GM19463 (cell line): Measurements from ENCODE around the gene GRB10.

ENCODE experiments used
- ATAC-seq: cut with Tn5 transposase; IDR thresholded peaks from one replicate; pipeline ENCODE4 v1.9.1; 2021; ENCODE audit warnings: mild to moderate bottlenecking, moderate library complexity; ENCODE audit not compliant: unreplicated experiment

GRB10 gene

DNA sequence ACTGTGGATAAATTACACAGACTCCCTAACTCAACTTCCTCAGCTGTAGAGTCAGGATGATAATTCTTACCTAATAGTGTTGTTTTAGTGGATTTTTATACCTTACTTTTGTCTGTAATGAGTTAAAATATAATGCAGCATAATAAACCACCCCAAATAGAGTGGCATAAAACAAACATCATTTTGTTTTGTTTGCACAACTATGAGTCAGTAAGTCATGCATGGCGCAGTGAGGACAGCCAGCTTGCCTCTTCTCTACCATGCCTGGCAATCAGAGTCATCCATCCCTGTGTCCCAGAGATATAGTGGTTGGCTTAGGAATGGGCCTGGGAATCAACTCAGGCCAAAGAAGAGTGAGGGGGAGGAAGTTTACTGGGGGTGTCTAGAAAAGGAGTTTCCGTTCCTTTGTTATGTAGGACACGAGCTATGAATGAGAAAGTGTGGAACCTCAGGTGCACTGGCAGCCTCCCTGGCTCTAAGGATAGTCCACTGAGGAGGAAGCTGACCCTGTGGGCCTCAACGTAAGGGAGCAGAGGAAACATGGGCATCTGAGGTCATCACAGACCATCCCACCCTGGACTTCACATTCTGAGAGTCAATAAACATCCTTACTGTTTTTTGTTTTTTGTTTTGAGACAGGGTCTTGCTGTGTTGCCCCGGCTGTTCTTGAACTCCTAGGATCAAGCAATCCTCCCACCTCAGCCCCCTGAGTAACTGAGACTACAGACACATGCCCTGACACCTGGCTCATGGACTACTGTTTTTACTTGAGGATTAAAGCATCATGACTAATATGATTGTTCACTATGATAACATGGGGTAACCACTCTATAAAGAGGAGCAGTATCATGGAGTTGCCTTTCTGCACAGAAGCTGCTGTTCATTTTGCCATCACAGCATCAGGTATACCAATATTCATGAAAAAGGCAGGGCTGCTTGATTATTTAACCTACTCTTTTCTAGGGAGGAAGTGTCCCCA is 21.0 kb upstream of the GRB10 start:
- no peak for ATAC-seq

DNA sequence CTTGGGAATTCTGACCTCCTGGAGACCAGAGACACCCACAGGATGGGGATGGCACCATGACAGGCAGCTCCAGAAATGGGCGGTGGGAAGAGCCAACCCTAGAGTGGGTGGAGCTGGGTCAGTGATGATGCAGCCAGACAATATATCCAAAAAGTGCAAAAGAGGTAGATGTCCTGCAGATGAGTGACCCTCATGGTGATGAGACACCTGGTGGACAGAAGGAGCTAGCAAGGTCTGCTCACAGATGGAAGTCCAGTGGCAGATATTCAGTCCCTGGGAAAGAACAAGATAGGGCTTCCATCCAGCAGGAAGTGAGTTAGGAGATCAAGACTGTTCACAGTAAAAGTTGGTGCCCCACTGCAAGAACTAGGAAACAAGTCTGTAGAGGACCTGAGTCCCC is 19.2 kb upstream of the GRB10 start:
- ATAC-seq, result no peak

DNA sequence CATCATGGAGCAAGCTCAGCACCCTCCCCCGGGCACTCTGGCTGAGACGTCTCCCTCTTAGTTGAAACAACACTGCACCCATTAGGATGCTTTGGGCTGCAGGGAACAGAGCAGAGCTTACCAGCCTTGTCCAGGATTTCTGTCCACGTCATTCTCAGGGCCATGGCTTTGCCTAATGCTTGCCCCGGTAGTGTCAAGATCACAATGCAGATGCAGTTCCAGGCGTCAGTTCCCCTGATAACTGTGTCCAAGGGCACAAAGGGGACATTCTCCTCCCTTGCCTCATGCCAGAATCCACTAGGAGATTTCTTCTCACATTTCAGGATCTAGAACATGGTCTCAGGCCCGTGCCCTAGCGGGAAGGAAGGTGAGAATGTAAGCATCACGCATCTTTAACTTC is 17.2 kb upstream of the GRB10 start:
- ATAC-seq, result no peak

DNA sequence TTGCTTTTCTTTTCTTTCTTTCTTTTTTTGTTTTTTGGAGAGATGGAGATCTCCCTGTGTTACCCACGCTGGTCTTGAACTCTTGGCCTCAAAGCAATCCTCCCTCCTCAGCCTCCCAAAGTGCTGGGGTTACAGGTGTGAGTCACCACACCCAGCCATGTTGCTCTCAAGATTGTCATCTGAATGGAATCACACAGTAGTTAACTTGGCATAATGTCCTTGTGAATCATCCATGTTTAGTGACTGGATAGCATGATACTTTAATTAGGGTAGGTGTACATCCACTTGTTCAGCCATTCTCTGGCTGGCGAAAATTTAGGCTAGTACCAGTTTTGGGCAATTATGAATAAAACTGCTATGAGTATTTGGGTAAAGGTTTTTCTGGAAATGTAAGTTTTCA is 15.4 kb upstream of the GRB10 start:
- ATAC-seq, result no peak

DNA sequence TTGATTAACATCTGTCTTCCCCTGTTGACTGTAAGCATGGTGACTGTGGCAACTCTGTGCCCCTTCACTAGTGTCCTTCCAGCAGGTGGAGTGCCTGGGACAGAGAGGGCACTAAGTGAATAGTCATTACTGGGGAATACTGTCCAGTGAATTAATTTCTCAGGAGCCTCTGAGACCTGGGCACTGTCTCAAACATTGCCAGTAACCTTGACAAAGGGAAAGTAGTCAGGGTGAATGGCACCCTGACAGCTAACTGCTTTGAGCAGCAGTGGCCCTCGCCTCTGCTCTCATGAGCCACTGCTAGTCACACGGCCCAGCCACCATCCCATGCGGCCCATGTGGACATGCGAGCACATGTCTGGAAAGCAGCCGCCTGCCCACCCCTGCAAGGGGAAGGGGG is 13.1 kb upstream of the GRB10 start:
- no peak for ATAC-seq

DNA sequence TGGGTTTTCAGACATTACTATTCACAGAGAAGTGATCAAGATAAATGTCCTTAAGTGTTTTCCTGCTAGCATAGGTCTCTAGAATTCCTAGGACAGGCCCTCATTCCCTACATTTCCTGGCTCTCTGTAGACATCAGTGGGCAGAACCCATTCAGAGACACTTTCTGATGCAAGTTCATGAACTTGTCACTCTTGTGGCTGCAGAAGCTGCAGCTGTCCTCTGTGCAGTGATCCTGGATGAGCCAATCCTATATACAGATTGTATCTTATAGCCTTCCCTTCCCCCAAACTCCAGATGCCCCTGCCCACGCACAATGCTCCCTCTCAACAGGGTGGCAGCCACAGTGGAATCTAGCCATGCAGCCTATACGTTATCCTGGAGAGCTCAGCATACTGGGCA is 12.6 kb upstream of the GRB10 start:
- no peak for ATAC-seq

DNA sequence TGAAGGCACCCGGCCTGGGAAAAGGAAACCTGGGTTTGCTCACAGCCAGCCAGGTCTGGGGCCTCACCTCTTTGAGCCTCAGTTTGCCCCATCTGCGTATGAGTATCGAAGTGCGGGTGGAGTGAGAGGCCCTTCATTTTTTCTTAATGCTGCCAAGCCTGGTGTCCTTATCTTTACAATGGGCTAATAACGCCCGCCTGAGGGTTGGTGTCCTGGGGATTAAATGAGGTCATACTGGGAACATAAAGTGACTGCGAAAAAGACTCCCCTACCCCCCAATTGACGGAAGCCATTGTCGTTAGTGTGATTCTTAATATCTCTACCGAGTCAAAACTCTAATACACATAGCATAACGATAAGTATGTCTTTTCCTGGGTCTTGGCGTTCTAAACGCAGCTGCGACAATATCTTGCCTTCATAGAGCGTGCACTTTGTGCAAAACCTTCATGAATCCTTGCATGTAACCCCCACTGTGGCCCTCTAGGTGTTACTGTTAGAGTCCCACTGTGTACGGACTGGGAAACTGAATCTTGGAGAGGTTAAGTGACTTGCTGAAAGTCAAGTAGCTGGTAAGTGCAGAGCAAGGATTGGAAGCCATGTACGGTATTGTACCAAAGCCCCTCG is 11.4 kb upstream of the GRB10 start:
- no peak for ATAC-seq

DNA sequence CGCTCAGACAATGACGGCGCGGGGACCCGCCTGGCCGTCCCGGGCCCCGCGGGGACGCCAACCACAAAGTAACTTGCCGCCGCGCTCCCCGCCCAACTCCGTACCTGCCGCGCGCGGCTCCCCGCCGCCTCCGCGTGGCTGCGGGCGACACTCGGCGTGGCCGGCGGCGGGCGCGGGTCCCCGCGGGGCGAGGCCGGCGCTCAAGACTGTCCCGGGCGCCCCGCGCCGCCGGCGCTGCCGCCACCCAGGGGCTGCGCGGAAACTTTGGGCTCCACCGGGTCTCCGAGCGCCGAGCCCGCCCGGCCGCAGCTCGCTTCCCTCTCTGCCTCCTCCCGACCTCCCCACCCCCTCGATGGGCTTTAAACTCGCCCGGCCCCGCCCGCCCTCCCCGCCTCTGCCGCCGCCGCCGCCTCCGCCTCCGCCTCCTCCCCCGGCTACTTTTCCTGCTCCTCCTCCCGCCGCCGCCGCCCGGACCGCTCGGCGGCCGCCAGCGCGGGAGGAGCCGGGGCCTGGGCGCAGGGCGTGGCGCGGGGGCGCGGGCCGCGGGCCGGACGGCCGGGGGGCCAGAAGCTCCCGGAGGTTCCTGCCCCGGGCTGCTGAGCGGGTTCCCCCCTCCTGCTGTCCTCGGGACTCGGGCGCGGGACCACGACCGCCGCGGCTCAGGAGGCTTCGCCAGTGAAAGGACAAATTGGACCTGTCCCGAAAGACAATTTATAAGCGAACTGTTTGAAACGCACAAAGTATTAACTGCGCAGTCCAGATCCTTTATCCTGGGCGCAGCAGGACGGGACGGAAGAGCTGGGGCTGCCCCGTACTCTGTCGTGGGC is 10.6 kb upstream of the GRB10 start:
- ATAC-seq, result no peak

DNA sequence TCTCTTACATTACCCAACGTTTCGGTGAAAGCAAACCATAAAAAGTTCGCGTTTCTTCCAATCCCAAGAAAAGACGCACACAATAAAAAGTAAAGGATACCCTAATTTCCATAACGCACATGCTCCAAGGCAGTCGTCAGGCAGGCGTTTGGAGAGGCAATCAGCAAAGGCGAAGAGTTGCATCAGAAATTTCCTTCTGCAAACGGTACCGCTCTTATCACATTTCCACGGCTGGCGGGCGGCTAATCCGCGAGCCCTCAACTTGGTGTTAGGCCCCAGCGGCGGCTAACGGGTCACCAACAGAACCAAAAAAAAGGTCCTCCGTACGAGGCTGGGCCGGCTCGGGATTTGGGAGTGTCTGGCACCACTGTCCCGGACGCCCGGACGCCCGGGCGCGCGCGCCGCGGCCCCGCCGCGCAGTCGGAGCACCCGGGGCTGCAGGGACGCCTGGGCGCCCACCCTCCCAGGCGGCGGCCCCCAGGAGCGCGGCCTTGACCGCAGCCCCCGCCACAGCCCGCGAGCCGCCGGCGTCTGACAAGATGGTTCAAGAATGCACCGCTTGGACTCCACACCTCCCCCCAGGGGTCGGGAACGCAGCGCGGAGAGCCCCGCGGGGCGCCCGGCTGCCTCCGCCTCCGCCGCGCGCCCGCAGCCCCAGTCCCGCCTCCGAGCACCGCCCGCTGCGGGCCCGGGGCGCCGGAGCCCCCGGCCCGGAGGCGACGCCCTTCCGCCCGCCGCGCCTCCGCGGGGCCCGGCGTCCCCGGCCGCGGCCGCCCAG is 9.8 kb upstream of the GRB10 start:
- no peak for ATAC-seq

DNA sequence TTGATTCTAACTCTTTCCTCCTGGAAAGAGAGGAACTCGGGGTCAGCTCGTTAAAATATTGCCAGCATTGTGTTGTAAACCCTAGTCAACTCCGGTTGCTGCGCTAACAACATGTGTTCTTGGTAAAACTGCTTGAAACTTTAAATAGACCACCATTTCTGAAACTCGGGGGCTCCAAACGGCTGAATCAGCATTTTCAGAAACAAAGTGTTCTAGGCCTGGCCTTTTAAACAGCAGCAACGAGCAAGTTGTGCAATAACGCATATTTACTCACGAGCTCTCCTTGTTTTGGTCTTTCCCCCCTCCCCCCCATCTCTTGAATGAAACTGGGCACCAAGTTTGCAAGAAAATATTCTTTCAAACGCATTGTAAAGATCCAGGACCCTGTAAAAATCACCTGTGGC is 9.2 kb upstream of the GRB10 start:
- ATAC-seq, result no peak

DNA sequence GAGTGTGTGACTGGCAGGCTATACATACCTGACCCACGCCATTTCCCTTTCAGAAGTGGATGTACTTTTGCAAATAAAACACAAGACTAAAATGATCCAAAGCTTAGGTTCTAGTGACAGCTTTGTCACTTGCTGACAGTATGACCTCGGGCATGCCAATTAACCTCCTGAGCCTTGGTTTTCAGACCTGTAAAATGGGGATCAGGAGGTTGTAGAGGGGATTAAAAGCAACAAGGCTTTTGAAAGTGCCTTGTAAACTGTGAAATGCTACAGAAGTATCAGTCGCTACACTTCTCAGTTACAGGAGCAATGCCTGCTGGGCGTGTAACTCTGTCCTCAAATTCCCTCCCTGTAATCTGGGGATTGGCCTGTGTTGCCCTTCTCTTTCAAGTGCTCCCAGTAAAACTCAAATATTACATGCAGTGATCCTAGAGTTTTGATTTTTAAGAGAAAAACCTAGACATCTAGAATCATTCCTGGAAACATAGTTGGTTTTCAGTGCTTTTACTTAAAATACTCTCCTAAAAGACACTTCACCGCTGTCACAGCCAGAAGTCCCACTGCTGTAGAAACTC is 8.8 kb upstream of the GRB10 start:
- no peak for ATAC-seq

DNA sequence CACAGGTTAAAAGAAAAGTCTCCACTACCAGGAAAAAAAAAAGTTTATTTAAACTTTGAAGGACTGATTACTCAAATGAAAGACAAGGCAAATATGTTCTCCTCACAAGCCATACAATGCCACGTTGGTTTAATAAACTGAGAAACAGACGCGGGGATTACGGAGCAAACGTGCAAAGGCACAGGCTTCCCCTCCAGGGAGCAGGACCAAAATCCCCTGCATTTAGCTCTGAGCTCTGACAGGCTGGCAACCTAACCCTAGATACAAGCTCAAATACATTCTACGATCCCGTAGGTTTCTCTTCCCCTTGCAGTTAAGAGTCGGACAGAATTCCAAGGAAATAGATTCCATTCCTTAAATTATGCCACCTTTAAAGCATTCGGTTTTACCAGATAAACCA is 7.7 kb upstream of the GRB10 start:
- no peak for ATAC-seq

DNA sequence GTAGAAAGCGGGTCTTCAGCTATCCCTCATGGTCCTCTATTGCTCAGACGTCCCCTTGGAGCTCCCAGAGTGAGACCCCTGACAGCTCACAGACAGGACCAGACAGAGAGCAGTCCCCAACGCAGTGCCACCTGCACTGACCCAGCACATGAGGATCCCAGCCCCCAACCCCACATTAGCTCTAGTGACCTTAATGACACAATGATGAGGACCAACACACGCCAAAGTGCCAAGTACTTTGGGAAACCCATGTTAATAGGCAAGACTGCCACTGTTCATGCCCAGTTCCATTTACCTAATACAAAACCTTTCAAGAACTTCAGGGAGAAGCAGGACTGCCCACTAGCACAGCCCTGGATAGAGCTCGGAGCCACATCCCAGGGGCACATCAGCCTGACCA is 5.7 kb upstream of the GRB10 start:
- no peak for ATAC-seq

DNA sequence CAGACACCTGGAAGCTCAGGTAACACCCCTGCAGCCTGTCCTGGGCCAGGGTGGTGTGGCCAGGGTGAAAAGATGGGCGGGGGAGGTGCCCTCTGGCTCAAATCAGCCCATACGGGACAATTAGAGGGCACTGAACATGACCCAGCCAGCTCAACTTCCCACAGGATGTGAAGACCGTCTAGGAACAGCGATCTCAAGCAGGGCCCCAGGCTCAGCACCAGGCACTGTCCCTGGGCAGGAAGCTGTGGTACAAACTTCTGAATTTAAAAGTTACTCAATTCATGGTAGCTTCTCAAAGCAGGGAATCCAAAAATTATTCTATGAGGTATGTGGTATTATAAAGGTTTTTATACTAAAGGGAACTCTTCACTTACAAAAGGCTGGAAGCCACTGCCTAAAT is 5.1 kb upstream of the GRB10 start:
- ATAC-seq, result no peak

DNA sequence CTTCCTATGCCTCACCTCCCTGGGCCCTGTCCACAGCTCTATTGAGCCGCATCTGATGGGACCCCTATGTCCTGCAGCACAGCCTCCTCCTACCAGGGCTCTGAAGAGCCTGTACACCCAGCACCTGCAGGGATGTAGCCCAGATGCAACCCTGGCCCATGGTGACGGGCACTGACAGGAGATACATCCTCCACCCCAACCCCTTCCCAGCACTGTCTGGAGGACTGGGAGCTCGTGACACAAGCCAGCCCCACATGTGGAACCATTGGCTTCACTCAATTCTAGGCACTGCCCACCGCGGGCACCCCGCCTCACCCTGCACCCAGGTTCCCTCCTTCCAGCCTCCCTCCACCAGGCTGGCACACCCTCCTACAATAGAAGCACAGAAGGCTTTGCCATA is 2.6 kb upstream of the GRB10 start:
- no peak for ATAC-seq

DNA sequence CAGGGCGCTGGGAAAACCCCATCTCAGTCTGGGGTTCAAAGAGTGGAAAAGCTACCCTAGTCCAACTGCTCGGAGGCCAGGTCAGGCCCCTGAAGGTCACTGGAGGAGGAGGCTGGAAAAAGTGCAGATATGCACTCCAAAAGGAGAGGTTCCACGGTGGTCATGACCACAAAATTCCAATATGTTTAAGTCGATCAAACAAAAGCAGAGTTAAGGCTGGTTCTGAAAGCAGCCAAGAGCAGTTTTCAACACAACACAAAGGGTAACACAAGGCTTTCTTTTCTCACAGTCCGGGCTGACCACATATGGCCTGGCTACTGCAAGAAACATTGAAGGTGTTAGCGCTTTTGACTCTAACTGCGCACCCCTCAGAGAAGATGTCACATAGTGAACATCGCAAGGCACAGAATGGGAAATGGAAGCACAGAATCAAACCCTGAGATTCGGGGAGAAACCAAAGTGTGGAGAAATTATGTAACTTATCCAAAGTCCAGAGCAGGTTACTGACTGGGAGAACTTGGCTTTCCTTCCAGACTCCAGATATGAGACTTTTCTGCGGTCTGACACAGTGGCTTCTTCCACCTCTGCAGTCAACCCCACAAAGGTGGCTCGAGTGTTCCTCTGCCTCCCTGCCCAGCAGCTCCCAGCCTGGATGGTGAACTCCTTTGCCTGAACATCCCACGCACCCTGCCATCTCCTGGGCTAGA is 1.3 kb upstream of the GRB10 start:
- no peak for ATAC-seq

DNA sequence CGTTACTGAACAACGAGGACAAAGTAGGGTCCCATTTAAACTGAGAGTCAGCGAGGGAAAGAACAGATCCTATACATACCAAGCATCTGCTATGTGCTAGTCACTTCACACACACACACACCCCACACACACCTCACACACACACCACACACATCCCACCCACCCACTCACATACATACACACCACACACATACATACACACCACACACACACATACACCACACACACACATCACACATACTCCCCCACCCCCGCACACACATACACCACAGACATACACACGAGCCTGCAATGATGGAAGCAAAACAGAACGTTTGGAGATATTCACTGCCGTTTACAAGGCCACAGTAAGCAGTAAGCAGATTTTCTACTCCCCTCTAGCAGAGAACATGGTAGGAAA is 607 bp upstream of the GRB10 start:
- ATAC-seq, result no peak

DNA sequence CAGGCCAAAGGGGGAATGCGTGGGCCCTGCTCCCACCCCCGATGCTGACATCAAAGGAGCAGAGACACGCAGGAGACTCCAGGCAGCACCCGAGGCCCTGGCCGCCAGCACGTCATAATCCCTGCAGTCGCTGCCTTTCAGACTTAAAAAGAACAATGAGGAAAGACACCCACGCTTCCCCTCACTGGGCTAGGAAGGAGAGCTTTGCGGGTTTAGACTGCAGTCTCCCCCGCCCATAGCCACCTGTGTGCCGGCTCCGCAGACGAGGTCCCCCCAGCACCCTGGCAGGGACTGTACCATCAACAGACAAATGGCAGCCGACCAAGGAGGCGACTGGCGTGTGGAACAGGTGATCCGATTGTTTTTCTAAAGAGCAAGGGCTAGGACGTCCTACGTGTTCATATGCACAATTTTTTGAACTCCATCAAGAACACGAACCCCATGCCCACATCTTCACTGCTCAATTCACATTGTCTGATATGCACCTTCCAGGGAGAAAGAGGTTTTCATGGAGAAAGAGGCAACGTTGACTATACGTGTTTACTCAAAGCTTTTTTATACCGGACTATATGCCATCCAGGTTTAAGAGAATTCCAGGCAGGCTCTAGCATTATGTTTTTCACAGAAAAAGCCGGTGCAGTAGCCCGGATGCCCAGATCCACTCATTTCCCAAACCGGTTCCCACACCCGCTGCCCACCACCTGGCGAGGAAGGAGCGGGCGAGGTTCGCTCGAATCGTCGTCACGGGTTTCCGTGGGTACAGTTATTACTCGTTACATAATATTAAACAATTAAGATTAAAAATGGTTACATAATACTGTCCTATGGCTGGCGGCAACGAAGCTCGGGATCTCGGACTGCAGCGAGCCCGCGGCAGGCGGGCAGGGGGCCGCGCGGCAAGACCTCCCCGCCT is 1.1 kb downstream of the GRB10 start:
- no peak for ATAC-seq

DNA sequence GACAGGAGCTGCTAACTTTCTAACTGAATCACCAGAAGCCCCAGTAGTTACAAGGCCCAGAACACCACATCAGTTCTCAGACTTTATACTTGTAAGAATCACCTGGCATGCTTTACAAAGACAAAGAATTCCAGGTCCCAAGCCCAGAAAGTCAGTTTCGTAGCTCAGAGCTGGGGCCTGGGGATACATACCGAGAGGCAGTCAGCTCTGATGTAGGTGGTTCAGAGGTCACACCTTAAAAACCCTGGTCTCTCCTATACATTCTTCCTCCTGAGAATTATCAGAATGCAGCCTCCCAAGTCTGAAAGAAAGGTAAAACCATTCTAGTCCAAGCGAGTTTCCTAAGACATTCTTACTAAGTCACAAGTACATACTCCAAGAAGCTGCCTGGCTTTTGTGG is 2.3 kb downstream of the GRB10 start:
- ATAC-seq, result no peak
